NCI-H526 treated with DMSO at 0.1 percent for 48 hours (cell line): ENCODE measurements around the gene OGA.

Experiments used
- DNase-seq: peaks from one replicate; lab custom pipeline; 2025; lab: John Stamatoyannopoulos, UW

OGA gene

GRCh38 chr10:101758858-101759257, 59.4 kb downstream of the OGA start:
- no peak for DNase-seq

GRCh38 chr10:101752241-101752640, 66.0 kb downstream of the OGA start:
- no peak for DNase-seq

- no peak for DNase-seq
Measured at GRCh38 chr10:101749047-101750016, 68.9 kb downstream of the OGA start.

GRCh38 chr10:101748496-101748895, 69.7 kb downstream of the OGA start:
- no peak for DNase-seq

- DNase-seq = no peak
Measured at GRCh38 chr10:101745074-101745696, 73.1 kb downstream of the OGA start.

GRCh38 chr10:101744267-101744666, 74.0 kb downstream of the OGA start:
- no peak for DNase-seq

GRCh38 chr10:101741938-101742337, 76.3 kb downstream of the OGA start:
- no peak for DNase-seq

- no peak for DNase-seq
Measured at GRCh38 chr10:101736666-101737065, 81.6 kb downstream of the OGA start.
